ENCODE data around the gene FOSL1.

- TF ChIP-seq CTCF (IDR thresholded peaks at IDR 0.05) (no peak), POLR2A (IDR thresholded peaks at IDR 0.05) (no peak)
Observed at GRCh38 chr11:65915101-65915820, 15.1 kb upstream of the FOSL1 start.

Data from heart left ventricle (tissue), 13 donors.